Hematopoietic multipotent progenitor cell treated with erythropoietin and hydrocortisone succinate and interleukin-3 and kit ligand, for 15 days (in vitro differentiated cells): ENCODE measurements around the gene PDE4DIP.
"Not testable (repeated sequence)": the region's sequence is repeated elsewhere in the genome, so short reads cannot be mapped to it uniquely, and the experiment has no call there.

Experiments
- DNase-seq: peaks from one replicate; pipeline ENCODE4 v3.0.0-alpha.2; 2015; ENCODE audit warnings: low spot score

PDE4DIP gene

DNA sequence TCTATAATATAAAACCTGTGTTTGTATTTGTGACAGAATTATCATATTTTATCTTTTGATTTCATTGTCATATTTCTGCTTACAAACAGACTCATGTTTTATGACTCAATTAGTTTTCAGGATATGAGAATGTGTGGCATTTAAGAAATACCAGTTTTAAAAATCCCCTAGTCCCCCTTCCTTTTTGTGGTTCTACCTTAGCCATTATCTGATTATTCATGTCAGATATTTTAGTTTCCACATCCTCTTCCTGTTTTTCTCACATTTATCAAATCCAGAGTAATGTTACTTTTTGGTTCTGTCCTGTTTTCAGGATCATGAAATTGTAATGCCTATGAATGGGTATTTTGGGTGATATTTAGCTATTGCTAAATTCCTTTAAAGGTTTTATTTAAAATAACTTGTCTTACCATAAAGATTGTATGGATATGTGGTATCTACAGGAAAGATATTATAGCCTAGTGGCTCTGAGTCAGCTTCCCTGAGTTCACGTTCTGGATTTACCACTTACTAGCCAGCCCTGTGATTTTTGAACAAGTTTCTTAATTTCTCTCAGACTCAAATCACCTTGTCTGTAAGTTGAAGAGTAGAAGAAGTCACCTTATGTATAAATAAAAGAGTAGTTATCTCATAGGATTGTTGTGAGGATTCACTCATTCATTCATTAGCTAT is 131.8 kb downstream of the PDE4DIP start:
- DNase-seq: not testable (repeated sequence)

DNA sequence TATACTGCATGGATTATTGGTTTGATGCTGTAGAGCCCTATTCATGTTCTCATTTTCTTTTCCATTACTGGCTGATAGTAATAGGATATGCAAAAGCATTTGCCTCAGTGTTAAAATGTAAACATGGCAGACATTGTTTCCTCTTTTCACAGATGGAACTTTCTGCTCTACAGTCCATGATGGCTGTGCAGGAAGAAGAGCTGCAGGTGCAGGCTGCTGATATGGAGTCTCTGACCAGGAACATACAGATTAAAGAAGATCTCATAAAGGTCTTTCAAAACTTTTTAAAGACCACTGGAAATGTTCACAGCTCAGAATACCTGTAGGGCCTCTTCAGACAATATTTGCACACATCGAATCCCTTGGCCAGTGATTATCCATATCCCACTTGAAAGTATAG is 133.6 kb downstream of the PDE4DIP start:
- not testable (repeated sequence) for DNase-seq

DNA sequence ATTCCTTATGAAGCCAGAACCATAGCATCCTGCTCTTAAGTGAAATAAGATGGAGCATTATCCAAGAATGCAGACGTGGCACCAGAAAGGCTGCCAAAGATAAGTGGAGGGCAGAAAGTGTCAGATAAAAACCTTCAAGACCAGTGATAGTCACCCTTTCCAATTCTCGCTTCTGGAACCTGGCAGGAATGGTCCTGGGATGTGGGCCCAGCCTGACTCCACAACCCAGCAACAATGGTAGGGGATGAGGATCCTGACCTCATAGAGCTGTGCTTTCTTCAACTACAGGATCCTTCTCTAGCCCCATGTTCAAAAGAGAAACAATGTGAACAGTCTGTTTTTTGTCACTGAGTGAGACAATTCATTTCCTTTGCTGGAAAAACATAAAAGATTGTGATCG is 145.2 kb downstream of the PDE4DIP start:
- not testable (repeated sequence) for DNase-seq

DNA sequence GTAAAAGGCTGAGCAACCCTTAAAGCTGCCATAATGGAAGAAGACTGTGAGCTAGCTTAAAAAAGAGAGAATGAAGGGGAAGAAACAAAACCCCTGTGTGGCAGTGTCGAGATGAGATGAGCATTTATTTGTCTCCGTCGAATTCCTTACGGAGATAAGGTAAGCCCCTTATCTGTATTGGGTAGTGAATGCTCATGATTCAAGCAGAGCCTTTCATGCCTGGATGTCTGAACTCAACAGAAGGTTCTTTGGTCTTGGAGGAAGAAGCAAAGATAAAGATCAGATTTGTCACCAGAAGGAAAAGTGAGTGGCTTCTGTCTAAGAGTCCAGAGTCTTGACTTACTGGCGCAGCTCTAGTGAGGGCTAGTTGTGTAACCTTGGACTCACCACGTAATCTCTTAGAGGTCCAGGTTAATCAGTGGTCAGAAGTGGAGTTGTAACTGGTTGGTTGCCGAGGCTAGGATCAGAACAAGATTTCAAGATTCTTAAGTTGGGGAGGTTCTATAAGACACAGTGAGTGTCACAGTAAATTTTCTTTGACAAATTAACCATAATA is 146.1 kb downstream of the PDE4DIP start:
- not testable (repeated sequence) for DNase-seq

DNA sequence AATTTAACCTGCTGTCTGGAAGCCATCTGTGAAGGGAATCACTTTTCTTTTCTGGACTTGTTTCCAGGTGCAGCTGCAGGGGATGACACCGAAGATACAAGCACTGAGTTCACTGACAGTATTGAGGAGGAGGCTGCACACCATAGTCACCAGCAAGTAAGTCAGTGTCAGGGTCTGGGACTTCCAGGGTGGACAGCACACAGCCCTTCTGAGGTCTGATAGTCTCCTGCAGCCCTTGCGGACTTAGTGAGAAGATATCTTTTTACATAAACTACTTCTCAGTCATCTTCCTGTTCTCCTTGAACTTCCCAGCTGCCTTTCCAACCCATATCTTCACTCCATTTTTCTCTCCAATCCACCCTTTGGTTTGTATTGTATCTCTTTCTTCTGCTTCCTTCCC is 147.6 kb downstream of the PDE4DIP start:
- not testable (repeated sequence) for DNase-seq

DNA sequence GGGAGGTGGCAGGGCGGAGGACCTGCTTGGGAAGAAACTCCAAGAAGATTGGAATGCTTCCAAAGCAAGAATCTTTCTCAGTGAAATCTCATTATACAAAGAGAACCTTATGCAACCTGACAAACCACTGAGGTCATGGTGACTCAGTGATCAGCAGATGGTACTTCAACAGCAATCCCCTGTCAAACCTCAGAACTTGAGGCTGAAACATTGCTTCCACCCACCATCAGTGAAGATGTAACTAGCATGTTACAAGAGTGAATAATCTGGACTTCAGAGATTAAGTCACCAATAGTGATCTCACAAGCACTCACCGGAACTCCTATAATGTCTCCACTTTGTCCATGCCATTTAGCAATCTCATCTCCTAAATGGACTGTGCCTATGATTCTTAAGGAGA is 148.1 kb downstream of the PDE4DIP start:
- DNase-seq: not testable (repeated sequence)

DNA sequence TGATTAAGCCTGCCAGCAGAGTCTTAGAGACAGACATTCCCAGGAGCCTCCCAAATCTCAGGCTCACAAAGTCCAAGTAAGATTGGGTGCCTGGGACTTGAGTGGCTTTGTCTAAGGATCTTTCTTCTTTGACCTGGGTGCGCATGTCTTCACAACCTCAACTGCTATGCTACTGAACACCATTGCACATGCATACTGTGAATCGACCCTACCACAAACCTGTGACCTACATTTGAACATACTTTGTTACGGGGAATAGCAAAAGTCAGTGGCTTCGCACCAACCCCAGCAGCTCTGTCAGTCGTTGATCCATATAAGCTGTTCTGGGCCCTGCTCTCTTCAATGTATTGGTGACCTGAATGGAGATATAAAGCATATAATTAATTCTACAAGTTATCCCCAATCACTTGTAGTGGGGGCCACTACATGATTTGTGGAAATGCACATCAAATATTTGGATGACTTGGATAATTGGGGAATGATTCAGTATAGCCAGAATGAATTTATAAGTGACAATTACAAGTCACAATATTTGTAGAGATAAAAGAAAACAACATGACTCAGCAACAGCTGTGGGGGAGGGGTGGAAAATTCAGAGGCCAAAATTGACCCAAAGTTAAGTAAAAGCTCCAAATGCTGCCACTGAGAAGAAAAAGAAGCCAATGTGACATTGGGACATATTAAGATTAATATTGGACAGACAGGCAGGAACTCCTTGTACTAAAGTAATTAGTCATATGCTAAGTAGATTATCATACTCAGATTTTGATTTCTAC is 152.4 kb downstream of the PDE4DIP start:
- DNase-seq: not testable (repeated sequence)

DNA sequence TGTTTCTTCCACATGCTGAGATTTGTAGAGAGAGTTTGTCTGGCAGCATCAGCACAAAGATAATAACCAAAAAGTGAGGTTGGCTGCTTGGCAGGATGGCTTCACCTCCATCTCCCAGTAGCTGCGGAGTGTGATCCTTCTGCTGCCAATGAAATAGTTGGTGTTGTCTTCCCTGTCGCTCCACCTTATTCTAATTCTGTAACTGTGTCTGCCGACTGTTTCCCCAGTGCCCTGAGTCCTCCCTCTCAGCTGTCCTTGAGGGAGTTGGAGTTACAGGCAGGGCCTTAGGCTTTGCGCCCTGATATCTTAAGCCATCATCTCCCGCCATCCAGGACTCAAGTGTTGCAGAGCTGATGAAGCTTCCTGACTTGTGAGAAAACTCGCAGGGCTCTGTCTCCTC is 153.2 kb downstream of the PDE4DIP start:
- not testable (repeated sequence) for DNase-seq

DNA sequence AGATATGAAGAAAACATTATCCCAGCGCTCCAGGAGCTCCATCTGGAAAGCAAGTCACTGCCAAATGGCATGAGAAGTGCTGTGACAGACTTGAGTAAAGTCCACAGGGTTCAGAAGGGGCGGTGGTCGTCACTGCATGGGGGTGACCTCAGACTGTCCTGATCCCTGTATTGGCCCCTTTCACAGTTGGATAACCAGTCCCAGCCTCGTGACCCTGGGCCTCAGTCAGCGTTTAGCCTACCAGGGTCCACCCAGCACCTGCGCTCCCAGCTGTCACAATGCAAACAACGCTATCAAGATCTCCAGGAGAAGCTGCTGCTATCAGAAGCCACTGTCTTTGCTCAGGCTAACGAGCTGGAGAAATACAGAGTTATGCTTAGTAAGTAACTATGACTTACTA is 158.4 kb downstream of the PDE4DIP start:
- DNase-seq: not testable (repeated sequence)

DNA sequence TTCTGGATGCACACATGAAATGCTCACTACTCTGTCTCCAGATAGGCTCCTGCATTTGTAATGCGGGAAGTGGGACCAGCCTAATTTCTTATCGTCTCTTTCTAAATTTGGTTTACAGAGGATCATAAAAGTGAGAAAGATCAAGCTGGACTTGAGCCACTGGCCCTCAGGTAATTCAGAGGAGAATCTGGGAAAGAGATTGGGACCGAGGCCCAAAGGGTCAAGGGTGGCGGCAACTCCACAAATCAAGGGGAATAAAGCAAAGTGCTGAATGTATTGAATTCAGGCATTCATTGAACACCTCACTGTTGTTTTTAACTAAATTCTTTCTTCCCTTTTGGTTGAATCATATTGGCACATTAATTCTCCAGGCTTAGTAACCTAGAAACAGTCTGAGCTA is 164.1 kb downstream of the PDE4DIP start:
- DNase-seq: not testable (repeated sequence)

DNA sequence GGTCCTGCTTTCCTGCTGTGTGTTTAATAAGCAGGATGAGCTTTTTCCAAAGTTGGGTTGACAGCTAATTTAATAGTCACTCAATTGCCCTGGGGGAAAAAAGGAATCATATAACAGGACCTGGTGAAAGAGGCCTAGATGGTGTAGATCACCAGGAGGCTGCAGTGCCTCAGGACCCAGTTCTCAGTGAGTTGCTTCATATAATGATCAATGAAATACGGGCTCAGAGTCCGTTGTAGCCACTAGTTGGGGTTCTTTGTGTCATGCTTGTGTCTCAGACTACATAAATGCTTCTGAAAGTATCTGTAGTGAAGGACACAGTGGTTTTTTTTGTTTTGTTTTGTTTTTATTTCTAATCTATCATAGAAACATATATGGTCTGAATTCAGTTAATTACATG is 164.5 kb downstream of the PDE4DIP start:
- not testable (repeated sequence) for DNase-seq

DNA sequence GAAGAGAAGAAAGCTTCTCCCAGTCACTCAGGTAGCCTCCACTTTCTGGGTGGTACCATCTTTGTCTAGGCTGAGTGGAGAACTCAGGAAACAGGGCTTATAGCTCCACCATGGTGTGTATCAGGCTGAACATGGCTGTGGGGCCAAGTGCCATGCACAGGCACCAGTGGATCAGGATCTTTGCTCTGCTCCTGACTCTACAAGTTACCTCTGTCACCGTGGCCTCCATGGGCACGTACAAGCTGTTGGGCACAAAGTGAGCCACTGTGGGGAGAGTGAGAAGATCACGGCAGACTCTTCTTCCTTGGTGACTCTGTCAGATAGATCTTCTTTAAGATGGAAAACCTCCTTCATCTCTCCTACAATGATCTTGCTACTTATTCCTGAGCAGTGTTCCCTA is 165.5 kb downstream of the PDE4DIP start:
- not testable (repeated sequence) for DNase-seq

DNA sequence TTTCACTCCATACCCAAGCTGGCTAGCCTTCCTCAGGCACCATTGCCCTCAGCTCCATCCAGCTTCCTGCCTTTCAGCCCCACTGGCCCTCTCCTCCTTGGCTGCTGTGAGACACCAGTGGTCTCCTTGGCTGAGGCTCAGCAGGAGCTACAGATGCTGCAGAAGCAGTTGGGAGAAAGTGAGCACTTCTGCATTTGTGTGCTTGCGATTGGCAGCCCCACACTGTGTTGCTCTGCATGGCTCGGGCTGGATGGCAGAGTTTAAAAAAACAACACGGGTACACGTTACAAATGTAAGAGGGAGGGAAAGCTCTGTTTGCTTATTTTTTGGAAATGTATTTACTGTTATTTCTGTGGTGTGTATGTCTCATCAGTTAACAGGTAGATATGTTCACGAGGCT is 168.4 kb downstream of the PDE4DIP start:
- DNase-seq: not testable (repeated sequence)

DNA sequence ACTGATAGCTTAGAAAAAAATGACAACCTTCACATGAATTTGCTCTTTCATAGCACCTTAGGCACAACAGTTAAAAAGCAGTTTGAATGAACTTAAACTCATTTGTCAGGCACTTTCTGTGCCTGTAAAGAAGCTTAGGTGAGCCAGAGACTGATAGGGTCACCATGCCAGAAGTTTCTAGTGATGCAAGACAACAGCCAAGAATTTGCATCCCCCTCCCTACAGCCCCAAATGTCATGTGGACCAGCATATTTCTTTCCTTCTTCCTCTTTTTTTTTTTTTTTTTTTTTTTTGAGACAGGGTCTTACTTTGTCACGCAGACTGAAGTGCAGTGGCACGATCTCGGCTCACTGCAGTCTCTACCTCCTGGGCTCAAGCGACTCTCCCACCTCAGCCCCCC is 169.3 kb downstream of the PDE4DIP start:
- DNase-seq: not testable (repeated sequence)

DNA sequence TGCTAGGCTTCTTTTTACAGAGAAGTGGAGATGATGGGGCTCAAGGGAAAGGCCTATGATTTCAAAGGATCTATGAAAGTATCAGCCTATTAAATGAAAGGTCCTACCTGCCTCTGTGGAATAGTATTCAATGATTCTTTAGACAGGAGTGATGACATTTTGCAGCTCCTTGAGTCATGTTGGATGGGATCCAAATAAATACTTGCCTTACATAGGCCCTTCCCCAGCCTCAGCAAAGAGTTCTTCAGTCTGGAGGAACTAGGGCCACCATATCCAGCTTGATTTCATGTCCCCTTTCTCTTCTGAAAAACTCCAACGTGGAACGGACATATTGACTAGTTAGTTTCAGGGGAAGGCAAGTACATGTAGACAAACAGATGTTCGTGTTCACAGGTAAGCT is 171.3 kb downstream of the PDE4DIP start:
- not testable (repeated sequence) for DNase-seq

DNA sequence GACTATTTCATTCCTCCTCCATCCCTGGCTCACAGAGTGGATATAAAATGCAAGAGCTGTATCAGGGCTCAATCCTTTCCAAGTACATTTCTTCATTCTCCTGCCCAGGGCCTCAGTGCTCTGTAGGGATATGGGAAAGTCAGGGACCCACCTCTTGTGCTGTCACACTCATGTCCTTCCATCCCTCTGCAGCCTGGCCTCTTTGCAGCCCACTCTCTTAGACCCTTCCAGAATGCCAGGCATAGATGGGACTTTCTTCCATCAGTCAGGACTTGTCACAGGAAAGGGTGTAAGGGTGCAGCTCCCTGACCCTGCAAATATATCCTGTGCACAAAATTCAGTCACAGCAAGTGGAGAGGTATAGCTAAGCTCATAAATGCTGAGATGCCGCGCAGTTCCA is 172.4 kb downstream of the PDE4DIP start:
- not testable (repeated sequence) for DNase-seq

DNA sequence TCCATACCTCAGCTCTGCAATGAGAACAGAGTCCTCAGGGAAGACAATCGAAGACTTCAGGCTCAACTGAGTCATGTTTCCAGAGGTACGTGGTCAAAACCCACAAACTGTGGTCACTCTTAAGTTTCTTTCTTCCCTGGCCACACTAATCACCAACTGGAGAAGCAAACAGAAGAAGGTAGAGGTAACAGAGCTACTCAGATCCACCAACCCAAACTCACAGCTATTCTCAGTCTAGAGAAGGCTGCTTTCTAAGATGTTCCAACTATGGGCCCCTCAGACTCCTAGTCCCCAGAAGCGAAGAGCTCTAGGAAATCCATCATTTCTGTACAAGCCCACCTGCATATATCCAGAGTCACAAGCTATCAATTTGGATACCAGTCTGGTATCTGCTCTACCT is 174.3 kb downstream of the PDE4DIP start:
- not testable (repeated sequence) for DNase-seq

DNA sequence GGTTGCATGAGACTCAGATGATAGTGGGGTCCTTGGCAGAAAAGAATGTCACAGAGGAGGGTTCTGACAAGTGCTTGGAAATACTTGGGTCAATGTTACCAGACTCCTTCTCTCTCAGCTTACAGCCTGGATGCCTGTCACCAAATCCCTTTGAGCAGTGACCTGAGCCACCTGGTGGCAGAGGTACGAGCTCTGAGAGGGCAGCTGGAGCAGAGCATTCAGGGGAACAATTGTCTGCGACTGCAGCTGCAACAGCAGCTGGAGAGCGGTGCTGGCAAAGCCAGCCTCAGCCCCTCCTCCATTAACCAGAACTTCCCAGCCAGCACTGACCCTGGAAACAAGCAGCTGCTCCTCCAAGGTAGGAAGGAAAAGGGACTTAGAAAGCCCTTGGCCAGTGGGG is 180.1 kb downstream of the PDE4DIP start:
- DNase-seq: not testable (repeated sequence)

DNA sequence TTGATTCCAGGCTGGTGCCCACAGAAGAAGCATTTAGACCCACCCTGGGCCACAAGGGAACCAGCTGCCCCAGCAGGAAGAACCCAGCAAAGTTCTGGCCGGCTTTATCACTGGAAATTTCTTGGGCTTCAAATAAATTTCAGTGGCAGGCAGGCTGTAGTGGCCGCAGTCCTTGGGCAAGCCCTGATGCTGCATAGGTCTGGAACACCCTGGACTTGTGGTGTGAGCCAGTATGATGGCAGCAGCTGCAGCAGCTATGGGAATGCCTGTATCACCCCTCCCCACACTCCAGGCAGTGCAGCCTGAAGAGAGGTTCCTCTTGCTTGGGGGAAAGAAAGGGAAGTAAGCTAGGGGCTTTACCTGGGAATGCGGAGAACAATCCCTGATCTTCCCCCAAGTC is 189.7 kb downstream of the PDE4DIP start:
- not testable (repeated sequence) for DNase-seq

DNA sequence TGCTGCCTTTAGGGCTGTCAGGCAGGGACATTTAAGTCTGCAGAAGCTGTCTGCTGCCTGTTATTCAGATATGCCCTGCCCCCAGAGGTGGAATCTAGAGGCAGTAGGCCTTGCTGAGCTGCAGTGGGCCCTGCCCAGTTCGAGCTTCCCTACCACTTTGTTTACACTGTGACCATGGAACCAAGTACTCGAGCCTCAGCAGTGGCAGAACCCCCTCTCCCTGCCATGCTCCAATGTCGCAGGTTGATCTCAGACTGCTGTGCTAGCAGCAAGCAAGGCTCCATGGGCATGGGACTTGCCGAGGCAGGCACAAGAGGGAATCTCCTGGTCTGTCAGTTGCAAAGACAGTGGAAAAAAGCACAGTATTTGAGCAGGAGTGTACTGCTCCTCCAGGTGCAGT is 198.8 kb downstream of the PDE4DIP start:
- not testable (repeated sequence) for DNase-seq

DNA sequence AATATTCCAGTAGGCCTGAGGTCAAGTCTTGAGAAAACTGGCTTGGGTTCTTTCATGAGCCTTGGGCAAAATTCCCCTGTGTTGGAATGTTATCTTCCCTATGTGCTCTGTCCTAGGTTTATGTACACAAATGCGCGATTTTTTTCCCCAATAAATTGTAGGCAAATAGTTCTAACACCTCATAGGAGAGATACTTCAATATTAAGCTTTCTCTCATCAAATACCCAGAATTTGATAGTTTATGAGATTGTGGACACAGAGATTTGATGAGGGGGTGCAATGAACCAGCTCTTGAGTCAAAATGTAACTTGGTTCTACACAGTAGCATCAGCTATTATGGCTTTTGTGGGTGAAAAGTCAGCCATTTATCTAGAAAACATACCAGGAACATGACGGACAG is 220.4 kb downstream of the PDE4DIP start:
- not testable (repeated sequence) for DNase-seq

DNA sequence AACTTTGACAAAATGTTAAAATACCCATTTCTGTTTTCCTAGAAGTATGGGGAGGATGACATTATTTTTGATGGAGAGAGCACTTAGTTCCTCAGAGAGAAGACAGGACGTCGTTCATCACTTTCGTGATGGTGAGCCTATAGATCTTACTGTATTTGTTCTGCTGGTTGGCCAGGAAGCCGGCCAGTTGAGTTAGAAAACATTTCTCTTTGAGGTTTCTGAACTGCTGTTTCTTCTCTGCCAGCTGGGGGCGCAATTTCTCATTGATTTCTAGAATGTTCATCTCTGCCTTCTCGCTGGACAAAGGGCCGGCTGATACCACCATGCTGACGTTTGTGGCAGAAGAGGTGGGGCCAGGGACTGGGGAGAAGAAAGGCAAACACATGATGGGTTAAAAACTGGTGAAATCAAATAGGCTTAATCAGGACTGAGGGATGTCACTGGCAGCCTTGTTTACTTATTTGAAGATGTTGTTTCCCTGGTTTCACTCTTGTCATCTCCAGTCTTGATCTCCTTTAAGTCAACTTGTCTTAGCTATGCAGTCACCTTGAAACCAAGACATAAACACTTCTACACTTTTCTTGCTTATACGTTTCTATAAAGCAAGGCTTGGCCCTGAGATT is 231.4 kb downstream of the PDE4DIP start:
- DNase-seq: not testable (repeated sequence)
